Posterior vena cava (tissue), 2 donors: ENCODE measurements around the gene CAMTA1. TPM values are rescaled to one million over a fixed set of nuclear protein-coding genes. Genes with fewer than 3 reads are reported as not detected.
"Not testable (repeated sequence)": the region's sequence is repeated elsewhere in the genome, so short reads cannot be mapped to it uniquely, and the experiment has no call there.

Experiments used
- DNase-seq: peaks from one replicate; pipeline ENCODE4 v3.0.0-alpha.2; 2020; ENCODE audit warnings: low spot score
- intact Hi-C, 2 donors: fragments of 100-400 bp; cut with DNase I; formaldehyde crosslinking; loops; one replicate each; pipeline versions ENCODE4 v1.14.1 to v1.14.2; 2022 to 2023
- total RNA-seq, 2 donors: library from RNA; stranded (reverse); fragmentation: NEBNext Ultra II Directional; extraction: Animal tissue kit (Norgen Biotek cat#: 25700); gene quantifications; one replicate each; pipeline ENCODE4 v1.2.1, GENCODE V29; 2021
- donor health status: DM: yes; HTN: yes; CAD: no.
- donor health status: DM: yes; HTN: yes; CAD: no.

Gene CAMTA1
- total RNA-seq, 2 donors from 2014 or later, result 65.1 to 76.4 TPM

- intact Hi-C loops, result loop anchor here in 1 of 2 donors (2.0 kb wide), 1 partner anchor 16 kb away; no protein-coding TSS in a partner anchor
- no peak for DNase-seq
Measured at GRCh38 chr1:6802454-6802853, 17.2 kb downstream of the CAMTA1 start.

GRCh38 chr1:6802893-6803292, 17.6 kb downstream of the CAMTA1 start:
- DNase-seq, result no peak
- intact Hi-C loops, result loop anchor here in 1 of 2 donors (2.0 kb wide), 1 partner anchor 16 kb away; no protein-coding TSS in a partner anchor

GRCh38 chr1:6803357-6803756, 18.1 kb downstream of the CAMTA1 start:
- intact Hi-C loops, result loop anchor here in 1 of 2 donors (2.0 kb wide), 1 partner anchor 15 kb away; no protein-coding TSS in a partner anchor
- DNase-seq, result no peak

DNA sequence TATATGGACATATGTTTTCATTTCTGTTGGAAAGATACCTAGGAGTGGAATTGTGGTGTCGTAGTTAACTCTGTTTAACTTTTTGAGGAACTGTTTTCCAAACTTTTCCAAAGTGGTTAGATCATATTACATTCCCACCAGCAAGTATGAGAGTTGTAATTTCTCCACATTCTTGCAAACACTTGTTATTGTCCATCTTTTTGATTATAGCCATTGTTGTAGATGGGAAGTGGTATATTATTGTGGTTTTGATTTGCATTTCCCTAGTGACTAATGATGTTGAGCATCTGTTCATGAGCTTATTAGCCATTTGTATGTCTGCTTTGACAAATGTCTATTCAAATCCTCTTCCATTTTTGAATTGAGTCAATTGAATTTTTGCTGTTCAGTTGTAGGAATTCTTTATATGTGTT, 19.8 kb downstream of the CAMTA1 start:
- no peak for DNase-seq

DNA sequence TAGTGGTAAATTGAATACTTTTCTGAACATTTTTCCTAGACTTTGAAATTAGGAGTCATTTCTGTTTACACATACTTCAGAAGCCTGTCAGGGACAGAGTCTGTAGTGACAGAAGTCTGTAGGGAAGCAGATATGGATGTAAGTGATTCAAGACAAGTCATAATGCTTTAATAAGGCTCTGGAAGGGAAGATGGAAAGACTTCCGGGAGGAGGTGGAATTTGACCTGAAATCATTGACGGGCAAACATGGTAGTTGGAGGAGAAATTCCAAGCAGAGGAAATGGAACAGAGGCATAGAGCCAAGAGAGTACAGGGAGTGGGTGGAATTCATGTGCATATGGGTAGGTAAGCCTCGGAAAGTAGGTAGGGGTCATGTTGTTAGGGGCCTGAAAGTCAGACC, 22.5 kb downstream of the CAMTA1 start:
- no peak for DNase-seq
- intact Hi-C loops, result no loop called here

More for the DNA sequence above, 19.8 kb downstream of the CAMTA1 start:
- intact Hi-C loops, result no loop called here

- intact Hi-C loops, result no loop called here
- no peak for DNase-seq
Measured at GRCh38 chr1:6809461-6809860, 24.2 kb downstream of the CAMTA1 start.

- DNase-seq, intact Hi-C loops: not testable (repeated sequence)
Measured at GRCh38 chr1:6810146-6810734, 25.0 kb downstream of the CAMTA1 start.

DNA sequence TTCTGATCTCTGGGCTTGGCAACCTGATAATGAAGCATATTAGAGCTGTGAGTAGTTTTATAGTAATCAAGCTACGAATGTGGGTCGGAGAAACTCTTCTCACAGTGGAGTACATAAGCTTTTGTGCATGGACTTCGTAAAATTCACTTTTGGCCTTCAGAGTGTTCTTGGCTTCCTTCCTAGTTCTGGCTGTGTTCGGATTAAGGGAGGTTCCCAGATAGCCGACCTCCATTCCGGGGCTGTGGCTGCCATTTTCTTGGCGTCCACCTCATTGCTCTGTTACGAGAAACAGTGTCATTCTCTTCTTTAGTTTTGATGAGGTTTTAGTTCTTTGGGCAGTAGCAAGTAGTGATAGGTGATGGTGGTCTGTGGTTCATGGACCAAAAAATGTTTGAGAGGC, 26.3 kb downstream of the CAMTA1 start:
- intact Hi-C loops, result no loop called here
- DNase-seq, result no peak

DNA sequence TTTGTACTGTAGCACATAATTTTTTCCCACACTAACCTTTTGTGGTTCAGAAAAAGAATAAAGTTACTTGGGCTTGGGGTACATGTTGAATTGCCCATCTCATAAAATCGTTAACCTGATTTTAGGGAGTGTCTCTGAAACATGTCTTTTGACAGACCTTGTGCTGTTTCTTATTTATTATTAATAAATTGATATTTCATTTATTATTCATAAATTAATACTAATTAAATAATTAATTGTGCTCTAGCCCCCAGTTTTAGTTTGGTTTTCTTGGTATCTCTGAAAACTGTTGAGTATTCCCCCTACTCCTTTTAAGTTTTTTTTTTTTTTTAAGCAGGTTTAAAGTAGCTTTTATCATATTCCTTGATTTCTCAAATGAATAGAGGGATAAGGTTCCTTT, 27.9 kb downstream of the CAMTA1 start:
- intact Hi-C loops, result no loop called here
- no peak for DNase-seq

DNA sequence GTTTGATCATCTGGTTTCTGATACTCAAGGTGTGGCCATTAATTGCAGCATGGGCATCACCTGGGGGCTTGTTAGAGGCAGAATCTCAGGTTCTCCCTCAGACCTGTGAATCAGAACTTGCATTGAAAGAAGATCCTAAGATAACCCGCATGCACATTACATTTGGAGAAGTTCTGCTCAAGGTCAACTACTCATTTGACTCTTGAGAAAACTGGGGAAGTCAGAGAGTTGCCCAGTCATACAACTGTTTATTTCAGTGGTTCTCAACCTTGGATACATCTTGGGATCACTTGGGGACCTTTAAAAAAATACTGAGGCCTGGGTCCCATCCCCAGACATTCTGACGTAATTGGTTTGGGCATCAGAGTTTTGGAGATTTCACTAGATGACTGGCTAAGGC, 30.5 kb downstream of the CAMTA1 start:
- intact Hi-C loops, result no loop called here
- DNase-seq, result no peak

DNA sequence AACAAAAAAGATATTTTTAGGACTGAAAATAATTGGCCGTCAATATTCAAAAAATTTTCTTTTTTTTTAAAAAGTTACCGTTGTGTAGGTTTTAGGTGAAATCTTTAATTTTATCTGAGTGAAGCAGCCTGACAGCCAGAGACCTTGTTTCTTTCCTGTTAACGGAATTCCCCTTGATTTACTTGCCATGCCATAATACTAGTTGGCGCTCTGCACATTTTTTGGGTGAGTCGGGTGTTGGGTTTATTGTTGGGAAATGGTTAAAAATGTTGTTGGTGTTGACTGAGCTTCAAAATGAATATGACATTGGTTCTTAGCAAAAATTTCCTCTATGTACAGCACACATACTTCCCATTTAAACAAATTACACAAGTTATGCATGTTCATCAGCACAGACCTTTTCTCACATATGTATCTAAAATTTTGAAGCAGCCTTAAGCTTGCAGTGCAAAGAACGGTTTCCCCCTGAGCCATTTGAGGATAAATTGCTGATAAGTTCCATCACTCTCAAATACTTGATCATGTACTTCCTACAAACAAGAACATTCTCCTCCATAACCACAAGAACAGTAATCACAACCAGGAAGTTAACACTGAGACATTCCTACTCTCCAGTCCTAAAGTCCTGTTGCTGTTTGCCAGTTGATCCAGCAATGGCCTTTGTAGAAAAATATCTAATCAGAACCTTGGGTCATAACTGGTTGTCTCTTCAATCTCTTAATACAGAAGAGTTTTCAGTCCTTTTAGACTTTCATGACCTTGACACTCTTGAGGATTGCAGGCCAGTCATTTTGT, 34.2 kb downstream of the CAMTA1 start:
- intact Hi-C loops, result loop anchor here in 1 of 2 donors (2.0 kb wide), 1 partner anchor 17 kb away; no protein-coding TSS in a partner anchor

GRCh38 chr1:6820899-6821298, 35.6 kb downstream of the CAMTA1 start:
- DNase-seq, result no peak
- intact Hi-C loops, result no loop called here

More for the DNA sequence above, 34.2 kb downstream of the CAMTA1 start:
- no peak for DNase-seq

- intact Hi-C loops, result no loop called here
- DNase-seq, result no peak
Measured at GRCh38 chr1:6822530-6823359, 37.5 kb downstream of the CAMTA1 start.

GRCh38 chr1:6823793-6824192, 38.5 kb downstream of the CAMTA1 start:
- intact Hi-C loops, result no loop called here
- DNase-seq, result no peak

DNA sequence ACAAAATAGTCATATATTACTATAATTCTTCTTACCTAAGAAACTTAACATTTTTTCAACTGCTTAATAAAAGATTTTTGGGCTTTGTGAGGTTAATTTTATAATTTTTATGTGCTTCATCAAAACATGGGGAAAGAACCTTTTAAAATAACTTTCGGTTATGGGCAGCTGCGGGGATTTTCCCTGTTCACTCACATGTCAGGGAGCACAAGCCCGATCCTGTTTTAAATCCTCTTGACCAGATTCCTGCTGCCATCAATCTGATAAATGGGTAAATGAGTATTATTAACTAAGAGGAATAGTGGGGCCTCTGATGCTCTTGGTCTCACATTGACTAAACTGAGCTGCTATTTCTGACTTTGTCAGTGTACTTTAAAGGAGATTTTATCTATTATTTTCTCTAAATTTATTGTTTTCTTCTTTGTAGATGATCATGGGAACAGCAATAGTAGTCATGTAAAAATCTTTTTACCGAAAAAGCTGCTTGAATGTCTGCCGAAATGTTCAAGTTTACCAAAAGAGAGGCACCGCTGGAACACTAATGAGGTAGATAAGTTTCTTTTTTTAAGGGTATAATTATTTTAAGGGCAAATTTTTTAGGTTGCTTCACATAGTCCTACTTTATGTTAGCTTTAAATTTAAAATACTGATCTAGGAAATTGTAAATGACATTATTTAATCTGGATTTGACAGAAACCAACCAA, 39.6 kb downstream of the CAMTA1 start:
- intact Hi-C loops, result no loop called here
- no peak for DNase-seq

DNA sequence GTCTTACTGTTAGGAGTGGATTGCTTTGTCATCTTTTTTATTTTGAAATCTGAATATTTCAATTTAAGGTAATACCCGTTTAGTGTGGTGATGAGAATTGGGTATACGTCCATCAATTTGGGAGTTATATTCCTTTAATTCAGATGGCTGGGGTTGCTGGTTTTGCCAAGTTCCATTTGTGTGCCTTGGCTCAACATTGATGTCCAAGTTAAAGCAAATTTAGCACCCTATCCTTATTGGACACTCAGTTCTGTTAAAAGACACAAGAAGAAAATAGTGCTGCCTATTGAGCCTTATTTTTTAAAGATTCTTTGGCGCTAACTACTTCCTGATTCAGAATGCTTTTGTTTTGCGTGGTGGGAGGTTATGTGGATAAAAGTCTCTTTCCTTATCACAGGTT, 40.6 kb downstream of the CAMTA1 start:
- DNase-seq, result no peak
- intact Hi-C loops, result no loop called here

- no peak for DNase-seq
- intact Hi-C loops, result no loop called here
Measured at GRCh38 chr1:6827079-6827478, 41.8 kb downstream of the CAMTA1 start.

DNA sequence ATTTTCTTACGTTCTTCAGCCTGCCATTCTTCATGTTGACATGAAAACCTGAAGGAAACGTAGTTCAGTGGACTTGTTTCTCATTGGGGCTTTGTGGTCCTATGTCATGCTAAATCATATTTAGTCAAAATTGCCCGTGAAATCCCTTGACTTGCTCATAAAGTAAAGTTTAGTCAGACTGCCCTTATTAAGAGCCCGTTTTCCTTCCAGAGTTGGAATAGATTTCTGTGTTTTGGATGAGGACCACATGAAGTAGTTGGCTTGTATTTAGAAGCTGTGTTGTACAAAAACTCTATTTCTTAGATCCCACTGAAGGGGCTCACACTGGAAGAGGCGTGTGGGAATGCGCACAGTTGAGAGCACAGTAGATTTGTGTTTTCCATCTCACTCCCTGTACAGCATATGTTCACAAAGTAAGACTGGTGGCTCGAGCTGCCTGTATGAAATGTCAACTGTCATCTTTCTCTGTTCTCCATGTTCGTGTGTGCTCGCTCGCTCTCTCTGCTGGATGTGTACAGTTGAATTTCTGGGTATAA, 42.4 kb downstream of the CAMTA1 start:
- intact Hi-C loops, result no loop called here
- no peak for DNase-seq

GRCh38 chr1:6831366-6831765, 46.1 kb downstream of the CAMTA1 start:
- intact Hi-C loops, result no loop called here
- DNase-seq, result no peak
